PC-9 (cell line): ENCODE data around the gene AFAP1. TPM values are rescaled to one million over a fixed set of nuclear protein-coding genes. Genes with fewer than 3 reads are reported as not detected.

Experiments used
- BruUV-seq: library from RNA; stranded (reverse); fragments of 400-500 nt; replicated peaks from 2 replicates; lab custom pipeline; 2021; lab: Mats Ljungman, UMichigan
- CTCF ChIA-PET: fragments of 300-600 bp; sonication (Branson Sonifier 250); formaldehyde crosslinking; loops from one replicate; lab custom pipeline; 2022; ENCODE audit warnings: antibody characterized with exemption; lab: Charles Lee
- POLR2A ChIA-PET: fragments of 300-600 bp; sonication (Branson Sonifier 250); formaldehyde crosslinking; loops from one replicate; lab custom pipeline; 2022; ENCODE audit warnings: antibody characterized with exemption; ENCODE audit not compliant: unreplicated experiment; lab: Charles Lee
- DNase-seq, 2 experiments: peaks; one replicate each; pipeline versions ENCODE4 v3.0.0 to v3.0.0-alpha.2; 2015 to 2022; ENCODE audit warnings: mixed read lengths in 1 of 2
- H2AFZ ChIP-seq: fragments of 200-600 bp; sonication (generic); 2 replicates; pipeline ENCODE4 v1.8.1; 2017; ENCODE audit warnings: antibody characterized with exemption
- H3F3A ChIP-seq: fragments of 200-600 bp; sonication (generic); 2 replicates; pipeline ENCODE4 v1.8.1; 2017; ENCODE audit warnings: antibody characterized with exemption, mild to moderate bottlenecking, low read depth; ENCODE audit not compliant: insufficient read depth
- H3K27ac ChIP-seq: fragments of 200-600 bp; sonication (generic); 2 replicates; pipeline ENCODE4 v1.6.1; 2016; ENCODE audit warnings: mixed run types
- H3K27me3 ChIP-seq: fragments of 200-600 bp; sonication (generic); 2 replicates; pipeline ENCODE4 v1.6.1; 2016; ENCODE audit warnings: low read depth, mixed run types; ENCODE audit not compliant: insufficient read depth
- H3K36me3 ChIP-seq: fragments of 200-600 bp; sonication (generic); 2 replicates; pipeline ENCODE4 v1.6.1; 2016; ENCODE audit warnings: low read depth, mixed run types
- H3K4me1 ChIP-seq: fragments of 200-600 bp; sonication (generic); replicated peaks from 2 replicates; pipeline ENCODE4 v1.6.1; 2016; ENCODE audit warnings: mixed run types; ENCODE audit not compliant: insufficient read depth
- H3K4me2 ChIP-seq: fragments of 200-600 bp; sonication (generic); 2 replicates; pipeline ENCODE4 v1.6.1; 2017; ENCODE audit warnings: mixed run types
- H3K4me3 ChIP-seq: fragments of 200-600 bp; sonication (generic); 2 replicates; pipeline ENCODE4 v1.6.1; 2016; ENCODE audit warnings: mixed run types
- H3K79me2 ChIP-seq: fragments of 200-600 bp; sonication (generic); 2 replicates; pipeline ENCODE4 v1.6.1; 2017; ENCODE audit warnings: low read depth, mixed run types
- H3K9me2 ChIP-seq: fragments of 200-600 bp; sonication (generic); 2 replicates; pipeline ENCODE4 v1.8.1; 2017; ENCODE audit warnings: mild to moderate bottlenecking; ENCODE audit not compliant: insufficient read depth
- H3K9me3 ChIP-seq: fragments of 200-600 bp; sonication (generic); 2 replicates; pipeline ENCODE4 v1.8.1; 2016; ENCODE audit warnings: low read depth; ENCODE audit not compliant: insufficient read depth
- H4K20me1 ChIP-seq: fragments of 200-600 bp; sonication (generic); 2 replicates; pipeline ENCODE4 v1.8.1; 2017; ENCODE audit not compliant: insufficient read depth
- EZH2 ChIP-seq: fragments of 200-600 bp; sonication (generic); IDR thresholded peaks from 2 replicates; pipeline ENCODE4 v1.8.0; 2017; ENCODE audit warnings: antibody characterized with exemption, low read depth
- intact Hi-C: fragments of 100-400 bp; cut with micrococcal nuclease; formaldehyde crosslinking; loops from one replicate; pipeline ENCODE4 v1.10.0; 2022; ENCODE audit not compliant: unreplicated experiment
- total RNA-seq: library from RNA; stranded (reverse); gene quantifications from 2 replicates; pipeline ENCODE4 v1.2.3, GENCODE V29; 2021
- TF ChIP-seq, protein P1 (sequence below): fragments of 200-600 bp; sonication (generic); conservative IDR thresholded peaks from 2 replicates; pipeline ENCODE4 v1.6.1; 2017; ENCODE audit warnings: mixed run types, antibody characterized with exemption, mild to moderate bottlenecking, moderate library complexity

The AFAP1 gene
- total RNA-seq, 1 experiment from 2014 or later: 69.6 TPM

DNA sequence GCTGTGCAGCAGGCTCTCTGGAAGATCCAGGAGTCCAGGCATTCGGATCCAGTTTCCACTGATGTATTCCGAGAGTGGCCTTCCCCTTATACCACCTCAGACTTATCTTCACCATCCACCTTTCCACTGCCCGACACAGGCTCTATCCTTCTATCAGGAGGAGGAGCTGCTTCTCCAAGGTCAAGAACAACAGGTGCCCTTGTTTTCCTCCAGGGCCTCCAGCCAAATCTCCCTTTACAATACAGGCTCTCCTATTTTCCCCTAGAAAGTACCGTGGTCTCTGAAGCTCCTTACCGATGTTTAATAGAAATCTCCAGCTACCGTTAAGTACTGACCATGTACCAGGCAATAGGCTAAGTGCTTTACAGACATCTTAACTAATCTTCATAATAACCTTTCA, 61.3 kb downstream of the AFAP1 start:
- intact Hi-C loops: no loop called here
- Histone ChIP-seq H3K27ac (no peak overlapping the region), H3K9me2 (no peaks in the 10 kb centered on the region), H2AFZ (no peak overlapping the region), H3K36me3 (no peaks in the 10 kb centered on the region), H3F3A (peaks cover 19% of the 10 kb centered on the region), H3K9me3 (no peaks in the 10 kb centered on the region), H3K4me3 (no peak overlapping the region), H3K27me3 (no peaks in the 10 kb centered on the region), H3K4me2 (no peak overlapping the region), H3K79me2 (peaks cover 95% of the 10 kb centered on the region), H4K20me1 (peaks cover 47% of the 10 kb centered on the region), H3K4me1 (no peaks in the 10 kb centered on the region; the same call in 1 of the 2 replicates)
- no peak for DNase-seq
- ChIA-PET CTCF (no interaction called here), POLR2A (no interaction called here)
- TF ChIP-seq, protein P1, sequence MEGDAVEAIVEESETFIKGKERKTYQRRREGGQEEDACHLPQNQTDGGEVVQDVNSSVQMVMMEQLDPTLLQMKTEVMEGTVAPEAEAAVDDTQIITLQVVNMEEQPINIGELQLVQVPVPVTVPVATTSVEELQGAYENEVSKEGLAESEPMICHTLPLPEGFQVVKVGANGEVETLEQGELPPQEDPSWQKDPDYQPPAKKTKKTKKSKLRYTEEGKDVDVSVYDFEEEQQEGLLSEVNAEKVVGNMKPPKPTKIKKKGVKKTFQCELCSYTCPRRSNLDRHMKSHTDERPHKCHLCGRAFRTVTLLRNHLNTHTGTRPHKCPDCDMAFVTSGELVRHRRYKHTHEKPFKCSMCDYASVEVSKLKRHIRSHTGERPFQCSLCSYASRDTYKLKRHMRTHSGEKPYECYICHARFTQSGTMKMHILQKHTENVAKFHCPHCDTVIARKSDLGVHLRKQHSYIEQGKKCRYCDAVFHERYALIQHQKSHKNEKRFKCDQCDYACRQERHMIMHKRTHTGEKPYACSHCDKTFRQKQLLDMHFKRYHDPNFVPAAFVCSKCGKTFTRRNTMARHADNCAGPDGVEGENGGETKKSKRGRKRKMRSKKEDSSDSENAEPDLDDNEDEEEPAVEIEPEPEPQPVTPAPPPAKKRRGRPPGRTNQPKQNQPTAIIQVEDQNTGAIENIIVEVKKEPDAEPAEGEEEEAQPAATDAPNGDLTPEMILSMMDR: no peak
- no peak for TF ChIP-seq EZH2
- BruUV-seq: no TSS peak

DNA sequence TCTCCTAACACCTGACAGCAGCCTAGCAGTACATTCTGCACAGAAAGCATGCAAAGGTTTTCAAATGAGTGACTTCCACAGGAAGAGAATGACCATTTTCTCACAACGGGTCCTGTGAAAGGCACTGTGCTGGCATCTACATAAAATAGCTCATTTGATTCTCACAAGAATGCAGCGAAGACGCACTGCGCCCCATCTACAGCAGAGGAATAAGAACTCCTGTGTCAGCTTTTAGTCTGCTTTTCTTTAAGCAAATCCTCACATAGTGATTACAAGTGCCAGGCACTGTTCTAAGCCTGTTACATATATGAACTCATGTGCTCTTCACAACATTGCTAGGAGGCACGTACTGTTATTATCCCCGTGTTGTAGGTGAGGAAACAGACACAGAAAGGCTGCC, 62.5 kb downstream of the AFAP1 start:
- intact Hi-C loops: no loop called here
- CTCF ChIA-PET: interaction anchor here (0.6 to 0.7 kb wide), 2 partner anchors 53 to 76 kb away, joined by 3 to 16 read pairs; no protein-coding TSS in a partner anchor
- Histone ChIP-seq H4K20me1 (peaks cover 43% of the 10 kb centered on the region), H3K4me2 (no peak overlapping the region), H2AFZ (no peak overlapping the region), H3K4me1 (no peaks in the 10 kb centered on the region; the same call in 1 of the 2 replicates), H3F3A (peaks cover 23% of the 10 kb centered on the region), H3K27ac (no peak overlapping the region), H3K9me3 (no peaks in the 10 kb centered on the region), H3K27me3 (no peaks in the 10 kb centered on the region), H3K36me3 (no peaks in the 10 kb centered on the region), H3K79me2 (peaks cover 88% of the 10 kb centered on the region), H3K9me2 (no peaks in the 10 kb centered on the region), H3K4me3 (no peak overlapping the region)
- no peak for DNase-seq
- BruUV-seq: no TSS peak
- POLR2A ChIA-PET: no interaction called here
- no peak for TF ChIP-seq EZH2
- TF ChIP-seq, protein P1: no peak

DNA sequence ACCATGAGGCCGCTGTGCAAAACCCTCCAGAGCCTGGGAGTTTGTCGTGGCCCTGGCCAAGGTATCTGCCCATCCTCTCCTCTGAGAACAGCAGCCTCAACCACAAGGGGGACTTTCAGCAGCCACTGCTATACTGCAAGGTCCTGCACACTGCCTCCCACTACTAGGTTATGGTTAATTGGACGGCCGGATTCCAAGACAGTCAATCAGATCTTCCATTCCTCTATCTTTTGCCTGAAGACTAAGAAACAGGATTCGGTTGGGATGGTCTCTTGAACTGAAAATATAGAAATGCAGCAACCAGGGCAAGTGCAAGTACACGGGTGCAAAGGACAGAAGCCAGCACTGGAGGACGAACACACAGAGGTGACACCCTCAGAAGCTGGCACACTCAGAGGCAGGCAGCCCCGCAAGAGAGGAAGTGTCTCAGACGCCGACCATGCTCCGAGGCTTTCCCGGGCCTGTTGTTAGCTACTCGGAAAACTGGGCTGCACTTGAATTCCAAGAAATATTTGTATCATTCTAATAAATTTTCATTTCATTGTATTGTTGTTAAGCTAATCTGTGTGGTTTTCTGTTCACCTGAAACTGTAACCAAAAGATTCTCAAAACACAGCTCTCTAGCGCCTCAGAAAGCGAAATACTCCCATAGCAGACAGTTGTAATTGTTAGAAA, 63.3 kb downstream of the AFAP1 start:
- H3K79me2 ChIP-seq: peaks cover 87% of the 10 kb centered on the region
- 0 out of 2 replicates have a peak, but pooled peaks cover 1% of the 10 kb centered on the region for H3K36me3 ChIP-seq
- ChIA-PET POLR2A (no interaction called here), CTCF (interaction anchor here (0.7 kb wide), 1 partner anchor 54 kb away, joined by 3 read pairs; no protein-coding TSS in a partner anchor)
- no peak overlapping the region for H3K4me3 ChIP-seq
- no peaks in the 10 kb centered on the region for H3K27me3 ChIP-seq
- TF ChIP-seq, protein P1: no peak
- TF ChIP-seq EZH2: no peak
- no peaks in the 10 kb centered on the region for H3K9me2 ChIP-seq
- no peak overlapping the region for H2AFZ ChIP-seq
- H3K9me3 ChIP-seq: no peaks in the 10 kb centered on the region
- DNase-seq: no peak
- H4K20me1 ChIP-seq: peaks cover 39% of the 10 kb centered on the region
- intact Hi-C loops: no loop called here
- no TSS peak for BruUV-seq
- peak overlapping the region; percentile 13; the same call in 1 of the 2 replicates for H3K27ac ChIP-seq
- no peaks in the 10 kb centered on the region; the same call in 1 of the 2 replicates for H3K4me1 ChIP-seq
- H3F3A ChIP-seq: peaks cover 30% of the 10 kb centered on the region
- H3K4me2 ChIP-seq: no peak overlapping the region
